ENCODE measurements around the gene FAM90A1.
A peak's percentile ranks its signal among the peaks of the same experiment; 100 is the strongest.
"Not testable (repeated sequence)": the region's sequence is repeated elsewhere in the genome, so short reads cannot be mapped to it uniquely, and the experiment has no call there.

Gene FAM90A1

DNA sequence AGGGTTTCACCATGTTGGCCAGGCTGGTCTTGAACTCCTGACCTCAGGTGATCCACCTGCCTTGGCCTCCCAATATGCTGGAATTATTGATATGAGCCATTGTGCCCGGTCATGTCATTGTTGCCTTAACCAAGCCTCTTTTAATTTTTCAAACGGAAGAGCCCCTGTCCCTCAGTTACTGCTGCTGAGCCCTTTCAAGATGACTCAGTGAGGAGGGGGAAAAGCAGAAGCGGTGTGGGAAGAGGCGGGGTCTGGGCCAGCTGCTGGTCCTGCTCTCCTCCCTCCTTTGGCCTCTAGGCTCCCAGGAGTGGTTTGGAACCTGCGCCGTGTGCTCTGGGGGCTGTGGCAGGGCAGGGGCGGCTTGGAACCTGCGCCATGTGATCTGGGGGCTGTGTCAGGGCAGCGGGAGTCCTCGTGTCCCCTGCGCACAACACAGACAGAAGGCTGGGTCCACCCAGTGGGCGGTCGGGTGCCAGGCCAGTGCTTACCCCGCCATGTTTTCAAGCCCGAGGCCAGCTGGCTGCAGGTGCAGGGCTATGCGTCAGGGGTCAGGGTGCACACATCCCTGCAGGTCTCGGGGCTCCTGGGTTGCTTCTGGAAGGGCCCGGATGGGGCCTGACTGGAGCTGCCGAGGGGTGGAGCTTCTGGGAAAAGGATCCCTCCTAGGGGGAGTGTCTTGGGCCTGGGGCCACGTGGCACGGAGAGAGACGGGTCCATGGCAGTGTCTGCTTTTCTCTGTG, at the start of gene FAM90A1:
Gene FAM90A1 (minus strand): TSS at position 627 of the 740 bp plus-strand sequence. CDS start 2,786 bp downstream, outside the sequence.
- FAIRE-seq; DNase-seq (ENCODE audit: insufficient read length, low spot score): not testable (repeated sequence)

DNA sequence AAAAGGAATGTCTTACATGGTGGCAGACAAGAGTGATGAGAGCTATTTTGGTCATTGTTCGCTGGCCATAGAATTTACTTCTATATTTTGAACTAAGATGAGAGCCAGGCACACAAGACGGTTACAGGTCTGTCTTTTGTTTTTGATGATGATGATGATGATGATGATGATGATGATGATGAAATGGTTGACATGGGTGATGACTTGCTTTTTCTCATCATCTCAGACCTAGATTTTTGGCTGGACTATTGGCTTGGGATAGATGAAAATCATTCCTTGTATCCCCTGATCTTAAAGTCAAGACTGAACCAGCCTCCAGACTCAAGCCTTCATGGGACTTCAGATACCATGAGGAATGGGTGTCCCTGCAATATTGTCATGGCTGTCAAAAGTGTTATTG, 49.0 kb upstream of the FAM90A1 start:
- not testable (repeated sequence) for FAIRE-seq; DNase-seq (ENCODE audit: insufficient read length, low spot score)

DNA sequence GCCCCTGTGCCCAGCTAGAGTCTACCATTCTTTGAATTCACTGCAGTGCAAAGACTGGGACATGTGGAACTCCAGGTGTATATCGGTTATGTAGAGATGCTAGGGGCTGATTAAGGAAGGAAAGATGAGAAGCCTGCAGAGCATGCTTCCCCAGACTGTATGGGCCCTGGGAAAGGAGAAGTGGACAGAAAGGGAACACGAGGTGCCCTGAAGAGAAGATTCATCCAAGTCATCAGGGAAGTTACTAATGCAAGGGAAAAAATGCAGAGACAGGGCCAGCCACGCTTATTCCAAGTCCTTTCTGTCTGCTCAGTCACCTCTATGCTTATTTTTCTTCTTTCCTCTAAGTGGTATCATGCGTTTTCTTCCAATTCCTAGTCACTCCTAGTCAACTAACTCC, 39.3 kb upstream of the FAM90A1 start:
- not testable (repeated sequence) for DNase-seq (ENCODE audit: insufficient read length, low spot score)

GRCh38 chr12:8264236-8264635, 36.8 kb upstream of the FAM90A1 start:
- FAIRE-seq; DNase-seq (ENCODE audit: insufficient read length, low spot score): not testable (repeated sequence)

More for the DNA sequence above, 39.3 kb upstream of the FAM90A1 start:
- FAIRE-seq, result not testable (repeated sequence)

- not testable (repeated sequence) for FAIRE-seq; DNase-seq (ENCODE audit: insufficient read length, low spot score)
These were observed 33.7 kb upstream of the FAM90A1 start for GRCh38 chr12:8261111-8261554.

GRCh38 chr12:8256356-8256755, 28.9 kb upstream of the FAM90A1 start:
- DNase-seq (ENCODE audit: insufficient read length, low spot score); FAIRE-seq: not testable (repeated sequence)

GRCh38 chr12:8254705-8255104, 27.3 kb upstream of the FAM90A1 start:
- FAIRE-seq; DNase-seq (ENCODE audit: insufficient read length, low spot score): not testable (repeated sequence)

DNA sequence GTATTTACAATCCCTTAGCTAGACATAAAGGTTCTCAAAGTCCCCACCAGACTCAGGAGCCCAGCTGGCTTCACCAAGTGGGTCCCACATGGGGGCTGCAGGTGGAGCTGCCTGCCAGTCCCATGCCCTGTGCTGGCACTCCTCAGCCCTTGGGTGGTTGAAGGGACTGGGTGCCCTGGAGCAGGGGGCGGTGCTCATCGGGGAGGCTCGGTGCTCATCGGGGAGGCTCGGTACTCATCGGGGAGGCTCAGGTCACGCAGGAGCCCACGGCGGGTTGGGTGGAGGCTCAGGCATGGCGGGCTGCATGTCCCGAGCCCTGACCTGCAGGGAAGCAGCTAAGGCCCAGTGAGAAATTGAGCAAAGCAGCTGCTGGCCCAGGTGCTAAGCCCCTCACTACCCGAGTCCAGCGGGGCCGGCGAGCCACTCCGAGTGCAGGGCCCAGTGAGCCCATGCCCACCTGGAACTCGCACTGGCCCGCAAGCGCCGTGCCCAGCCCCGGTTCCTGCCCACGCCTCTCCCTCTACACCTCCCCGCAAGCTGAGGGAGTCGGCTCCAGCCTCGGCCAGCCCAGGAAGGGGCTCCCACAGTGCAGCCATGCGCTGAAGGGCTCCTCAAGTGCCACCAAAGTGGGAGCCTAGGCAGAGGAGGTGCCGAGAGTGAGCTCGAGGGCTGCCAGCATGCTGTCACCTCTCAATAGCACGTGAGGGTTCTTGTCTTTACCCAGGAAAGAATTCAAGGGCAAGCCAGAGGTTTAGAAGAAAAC, 24.8 kb upstream of the FAM90A1 start:
- DNase-seq (ENCODE audit: insufficient read length, low spot score); FAIRE-seq: not testable (repeated sequence)

DNA sequence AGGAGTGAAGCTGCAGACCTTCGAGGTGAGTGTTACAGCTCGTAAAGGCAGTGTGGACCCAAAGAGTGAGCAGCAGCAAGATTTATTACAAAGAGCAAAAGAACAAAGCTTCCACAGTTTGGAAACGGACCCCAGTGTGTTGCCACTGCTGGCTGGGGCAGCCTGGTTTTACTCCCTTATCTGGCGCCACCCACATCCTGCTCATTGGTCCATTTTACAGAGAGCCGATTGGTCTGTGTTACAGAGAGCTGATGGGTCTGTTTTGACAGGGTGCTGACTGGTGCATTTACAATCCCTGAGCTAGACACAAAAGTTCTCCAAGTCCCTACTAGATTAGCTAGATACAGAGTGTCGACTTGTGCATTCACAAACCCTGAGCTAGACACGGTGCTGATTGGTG, 24.2 kb upstream of the FAM90A1 start:
- not testable (repeated sequence) for DNase-seq (ENCODE audit: insufficient read length, low spot score); FAIRE-seq

- FAIRE-seq; DNase-seq (ENCODE audit: insufficient read length, low spot score): not testable (repeated sequence)
These were observed 19.6 kb upstream of the FAM90A1 start for GRCh38 chr12:8246941-8247535.

DNA sequence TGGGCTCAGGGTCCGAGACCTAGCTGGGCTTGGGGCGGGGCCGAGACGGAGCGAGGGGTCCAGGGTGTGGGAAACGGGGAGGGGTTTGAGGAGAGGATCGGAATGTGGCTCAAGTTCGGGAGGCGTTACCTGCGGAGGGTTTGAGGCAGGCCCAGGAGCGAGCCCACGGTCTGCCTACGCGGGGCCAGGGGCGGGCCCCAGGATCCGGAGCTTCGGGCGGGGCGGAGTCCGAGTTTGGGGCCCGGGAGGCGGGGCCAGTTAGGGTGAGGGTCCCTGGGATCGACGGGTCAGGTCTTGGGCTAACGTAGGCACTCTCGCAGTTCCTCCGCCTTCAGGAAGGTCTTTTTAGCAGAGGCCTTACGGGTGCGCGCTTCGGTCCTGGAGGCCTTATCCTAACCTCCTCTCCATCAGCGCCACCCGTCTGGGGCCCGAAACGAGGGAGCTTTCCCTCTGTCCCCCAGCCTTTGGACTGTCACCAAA, 16.3 kb upstream of the FAM90A1 start:
- FAIRE-seq, result not testable (repeated sequence)
- DNase-seq (ENCODE audit: insufficient read length, low spot score), result peak; percentile 6

DNA sequence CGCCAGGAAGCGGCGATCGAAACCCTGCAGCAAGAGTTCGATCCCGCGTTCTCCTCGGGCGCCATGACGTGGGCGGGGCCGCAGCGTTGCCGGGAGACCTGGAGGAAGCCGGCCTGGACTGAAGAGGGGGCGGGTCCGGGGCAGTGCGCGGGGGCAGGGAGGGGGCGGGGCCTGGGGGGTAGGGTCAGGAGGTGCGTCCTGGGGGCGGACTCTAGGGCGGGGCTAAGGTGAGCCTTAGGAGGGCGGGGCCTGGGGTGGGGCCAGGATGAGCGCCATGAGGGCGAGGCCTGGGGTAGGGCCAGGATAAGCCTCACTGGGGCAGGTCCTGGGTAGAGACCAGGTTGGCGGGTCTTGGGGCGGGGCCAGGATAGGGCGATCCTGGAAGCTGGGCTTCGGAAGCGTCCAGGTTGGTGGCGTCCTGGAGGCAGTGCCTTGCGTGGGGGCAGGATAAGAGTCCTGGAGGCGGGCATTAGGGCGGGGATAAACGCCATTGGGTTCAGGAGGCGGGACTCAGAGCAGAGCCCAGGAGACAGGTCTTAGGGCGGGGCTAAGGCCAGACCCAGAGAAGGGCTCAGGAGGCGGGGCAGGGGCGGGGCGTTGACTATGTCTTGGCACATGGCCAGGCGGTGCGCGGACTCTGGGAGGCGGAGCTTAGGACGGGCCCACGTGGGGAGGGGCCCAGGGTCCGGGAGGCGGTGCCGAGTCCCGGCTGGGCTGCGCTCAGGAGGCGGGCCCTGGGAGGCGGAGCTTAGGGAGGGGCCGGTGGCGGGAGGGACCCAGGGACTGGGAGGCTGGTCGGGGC, 15.7 kb upstream of the FAM90A1 start:
- peak; percentile 29; the same call in 1 of the 2 replicates for TF ChIP-seq POLR2A (IDR thresholded peaks at IDR 0.05; ENCODE audit: low read depth, low read length)
- DNase-seq (ENCODE audit: insufficient read length, low spot score), result peak; percentile 61
- not testable (repeated sequence) for FAIRE-seq

DNA sequence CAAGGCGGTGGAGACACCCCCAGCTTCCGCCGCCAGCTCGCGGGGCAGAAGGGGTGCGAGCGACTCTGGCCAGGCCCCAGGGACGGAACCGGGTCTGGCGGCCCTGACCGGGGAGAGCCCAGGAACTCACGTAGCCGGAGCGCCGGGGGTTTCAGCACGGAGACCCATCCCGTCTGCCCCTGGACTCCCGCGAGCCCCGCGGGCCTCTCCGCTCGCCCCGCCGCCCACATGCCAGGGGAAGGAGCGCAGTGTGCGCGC, 15.1 kb upstream of the FAM90A1 start:
- not testable (repeated sequence) for FAIRE-seq; DNase-seq (ENCODE audit: insufficient read length, low spot score)

- FAIRE-seq; DNase-seq (ENCODE audit: insufficient read length, low spot score): not testable (repeated sequence)
These were observed 14.7 kb upstream of the FAM90A1 start for GRCh38 chr12:8241917-8242621.

- DNase-seq (ENCODE audit: insufficient read length, low spot score); FAIRE-seq: not testable (repeated sequence)
These were observed 13.1 kb upstream of the FAM90A1 start for GRCh38 chr12:8240340-8241114.

DNA sequence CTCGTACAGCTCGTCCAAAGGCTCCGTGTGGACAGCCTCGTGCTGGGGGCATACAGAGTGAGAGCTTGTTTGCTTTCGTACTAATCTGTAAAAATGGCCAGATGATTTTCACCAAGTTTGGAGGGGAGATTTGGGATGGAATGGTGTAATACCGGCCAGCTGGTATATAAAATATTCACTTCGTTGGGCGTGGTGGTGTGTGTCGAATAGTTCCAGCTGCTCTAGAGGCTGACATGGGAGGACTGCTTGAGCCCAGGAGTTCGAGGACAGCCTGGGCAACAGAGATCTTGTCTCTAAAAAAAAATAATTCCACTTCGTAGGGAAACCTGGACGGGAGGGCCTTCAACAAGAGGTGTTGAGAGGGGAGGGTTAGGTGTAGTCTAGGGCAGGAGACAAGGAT, 9.6 kb upstream of the FAM90A1 start:
- not testable (repeated sequence) for DNase-seq (ENCODE audit: insufficient read length, low spot score); FAIRE-seq

DNA sequence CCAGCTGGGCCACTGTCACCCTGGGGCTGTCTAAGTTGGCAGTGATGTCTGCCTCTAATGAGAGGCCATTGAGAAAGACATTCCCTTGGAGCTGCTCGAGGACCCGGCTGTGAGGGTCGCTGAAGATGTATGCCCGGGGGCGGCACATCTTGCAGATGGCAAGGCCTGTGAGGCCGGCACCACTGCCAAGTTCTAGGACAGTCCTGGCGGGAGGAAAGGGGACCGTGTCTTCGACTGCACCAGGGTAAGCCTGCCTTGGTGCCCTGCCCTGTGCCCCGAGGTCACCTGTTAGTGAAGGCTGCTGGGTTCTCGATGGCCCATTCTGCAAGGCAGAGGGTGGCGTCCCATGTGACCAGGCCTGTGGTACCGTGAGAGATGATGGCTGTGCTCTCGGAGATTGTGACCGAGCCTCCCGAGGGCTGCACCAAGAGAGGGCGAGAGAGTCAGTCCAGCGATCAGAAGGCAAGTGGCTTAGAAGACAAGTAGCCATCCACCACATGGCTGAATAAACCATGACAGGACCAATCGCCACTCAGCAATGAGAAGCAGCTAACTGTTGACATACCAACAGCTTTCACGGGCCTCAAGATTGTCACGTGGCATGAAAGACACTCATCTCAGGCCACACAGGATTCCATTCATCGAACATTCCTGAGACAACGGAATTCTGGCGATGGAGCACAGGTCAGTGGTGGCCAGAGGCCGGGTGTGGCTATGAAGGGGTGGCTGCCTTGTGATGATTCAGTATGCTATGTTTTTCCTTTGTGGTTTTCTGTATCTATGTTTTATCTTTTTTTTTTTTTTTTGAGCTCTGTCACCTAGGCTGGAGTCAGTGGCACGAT, 8.1 kb upstream of the FAM90A1 start:
- FAIRE-seq, result not testable (repeated sequence)
- DNase-seq (ENCODE audit: insufficient read length, low spot score), result peak; percentile 23
